Activated naive CD4-positive, alpha-beta T cell treated with anti-CD3 and anti-CD28 coated beads, Interleukin-2, amount 50 U/mL, for 16 hours (primary cell): ENCODE data around the gene MTCH1.

Experiments
- DNase-seq: peaks from one replicate; pipeline ENCODE4 v3.0.0-alpha.2; 2020

The MTCH1 gene

DNA sequence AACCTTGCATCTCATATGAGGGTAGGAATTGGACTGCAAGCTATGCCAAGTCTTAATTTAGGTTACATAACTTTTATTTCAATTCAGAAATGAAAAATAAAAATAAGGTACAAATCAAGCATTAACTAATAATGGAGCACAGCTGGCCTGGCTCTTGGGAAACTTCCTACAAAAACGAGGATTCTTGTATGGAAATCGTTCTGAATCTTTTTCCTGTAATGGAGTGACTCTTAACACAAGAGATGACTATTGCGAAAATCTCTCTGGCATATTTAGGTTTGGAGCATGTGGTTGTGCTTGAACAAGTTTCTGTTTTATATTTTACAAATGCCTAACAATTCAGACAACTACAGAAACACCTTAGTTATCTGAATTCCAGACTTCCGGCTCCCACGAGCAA, 65.5 kb downstream of the MTCH1 start:
- no peak for DNase-seq

GRCh38 chr6:36920049-36920448, 65.9 kb downstream of the MTCH1 start:
- no peak for DNase-seq
